HG02571 (cell line): ENCODE results near the gene HSD17B4.
"Not testable (repeated sequence)": the region's sequence is repeated elsewhere in the genome, so short reads cannot be mapped to it uniquely, and the experiment has no call there.

ENCODE experiments used
- ATAC-seq: cut with Tn5 transposase; IDR thresholded peaks from one replicate; pipeline ENCODE4 v1.9.1; 2021; ENCODE audit warnings: mild to moderate bottlenecking, moderate library complexity; ENCODE audit not compliant: unreplicated experiment

HSD17B4 gene, protein sequence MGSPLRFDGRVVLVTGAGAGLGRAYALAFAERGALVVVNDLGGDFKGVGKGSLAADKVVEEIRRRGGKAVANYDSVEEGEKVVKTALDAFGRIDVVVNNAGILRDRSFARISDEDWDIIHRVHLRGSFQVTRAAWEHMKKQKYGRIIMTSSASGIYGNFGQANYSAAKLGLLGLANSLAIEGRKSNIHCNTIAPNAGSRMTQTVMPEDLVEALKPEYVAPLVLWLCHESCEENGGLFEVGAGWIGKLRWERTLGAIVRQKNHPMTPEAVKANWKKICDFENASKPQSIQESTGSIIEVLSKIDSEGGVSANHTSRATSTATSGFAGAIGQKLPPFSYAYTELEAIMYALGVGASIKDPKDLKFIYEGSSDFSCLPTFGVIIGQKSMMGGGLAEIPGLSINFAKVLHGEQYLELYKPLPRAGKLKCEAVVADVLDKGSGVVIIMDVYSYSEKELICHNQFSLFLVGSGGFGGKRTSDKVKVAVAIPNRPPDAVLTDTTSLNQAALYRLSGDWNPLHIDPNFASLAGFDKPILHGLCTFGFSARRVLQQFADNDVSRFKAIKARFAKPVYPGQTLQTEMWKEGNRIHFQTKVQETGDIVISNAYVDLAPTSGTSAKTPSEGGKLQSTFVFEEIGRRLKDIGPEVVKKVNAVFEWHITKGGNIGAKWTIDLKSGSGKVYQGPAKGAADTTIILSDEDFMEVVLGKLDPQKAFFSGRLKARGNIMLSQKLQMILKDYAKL

DNA sequence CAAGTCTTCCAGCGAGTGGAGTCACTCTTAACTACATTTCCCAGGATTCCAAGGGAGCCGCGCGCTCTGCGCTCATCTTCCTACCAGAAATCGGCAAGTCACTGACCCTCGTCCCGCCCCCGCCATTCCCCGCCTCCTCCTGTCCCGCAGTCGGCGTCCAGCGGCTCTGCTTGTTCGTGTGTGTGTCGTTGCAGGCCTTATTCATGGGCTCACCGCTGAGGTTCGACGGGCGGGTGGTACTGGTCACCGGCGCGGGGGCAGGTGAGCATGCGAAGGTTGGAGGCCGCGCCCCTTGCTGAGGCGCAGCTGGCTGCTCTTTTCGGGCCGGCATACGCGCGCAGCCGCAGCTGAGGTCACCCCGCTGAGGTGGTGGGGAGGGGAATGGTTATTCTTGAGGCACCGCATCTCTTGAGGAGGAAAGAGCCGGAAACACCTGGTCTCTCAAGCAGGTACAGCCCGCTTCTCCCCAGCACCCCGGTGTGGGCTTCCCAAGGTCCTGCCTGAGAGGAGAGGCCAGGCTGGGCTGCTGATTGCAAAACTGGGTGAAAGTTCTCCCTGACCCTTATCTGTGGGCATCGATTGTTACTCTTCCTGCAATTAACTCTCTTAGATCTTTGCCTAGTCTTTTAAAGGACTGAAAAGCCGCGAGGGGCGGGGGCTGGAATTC, at the start of gene HSD17B4:
Gene HSD17B4, plus strand, starts transcription at position 125 of the 667 bp plus-strand sequence. Its CDS starts 79 bp downstream, at position 204.
- ATAC-seq: peak; percentile 97

DNA sequence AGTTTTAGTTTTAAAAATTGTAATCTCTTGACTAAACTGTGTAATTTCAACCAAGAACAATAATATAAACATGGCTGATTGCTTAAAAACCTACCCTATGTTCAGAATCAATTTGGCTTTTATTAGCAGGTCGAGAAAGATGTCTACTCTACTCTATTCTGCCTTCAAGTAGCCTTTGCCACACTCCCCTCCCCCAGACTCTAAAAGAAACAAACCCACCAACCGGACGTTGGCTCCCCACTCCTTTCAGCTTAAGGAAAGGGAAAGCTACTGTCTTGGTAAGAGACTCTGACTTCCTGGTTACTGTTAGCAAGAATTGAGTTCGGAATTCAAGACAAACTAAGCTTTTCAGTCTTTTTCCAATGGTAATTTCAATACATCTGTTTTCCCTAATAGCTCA, 49.7 kb upstream of the HSD17B4 start:
- ATAC-seq: no peak

DNA sequence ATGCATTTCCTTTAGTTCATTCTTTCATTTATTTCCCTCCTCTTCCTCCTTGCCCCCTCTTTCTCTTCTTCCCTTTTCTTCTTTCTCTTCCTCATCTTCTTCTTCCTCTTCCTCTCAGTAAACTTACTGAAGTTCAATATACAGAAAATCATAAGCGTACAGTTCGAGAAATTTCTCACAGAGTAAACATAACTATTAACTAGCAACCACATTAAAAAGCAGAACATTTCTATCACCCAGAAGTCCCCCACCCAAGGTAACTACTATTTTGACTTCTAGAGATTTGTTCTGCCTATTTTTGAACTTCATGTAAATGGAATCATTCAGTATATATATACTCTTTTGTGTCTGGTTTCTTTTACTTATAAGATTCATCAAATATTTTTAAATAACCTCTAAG, 48.3 kb upstream of the HSD17B4 start:
- no peak for ATAC-seq

DNA sequence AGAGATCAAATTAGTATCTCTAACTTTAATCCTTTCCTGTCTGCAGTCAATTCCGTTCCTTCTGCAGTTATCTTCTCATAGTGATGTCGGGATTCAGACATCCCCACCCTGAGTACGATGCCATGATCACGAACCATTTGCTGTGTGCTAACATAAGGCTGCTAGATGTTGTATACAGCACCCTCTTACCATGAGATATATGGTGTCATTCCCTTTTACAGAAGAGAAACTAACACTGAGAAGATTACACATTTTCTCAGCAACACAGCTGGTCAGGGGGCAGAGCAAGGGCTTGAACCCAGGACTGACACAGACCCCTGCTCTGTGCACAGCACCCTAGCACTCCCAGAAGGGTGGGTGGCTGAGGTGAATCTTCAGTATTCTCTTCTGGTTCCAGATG, 46.9 kb upstream of the HSD17B4 start:
- ATAC-seq: peak; percentile 42

DNA sequence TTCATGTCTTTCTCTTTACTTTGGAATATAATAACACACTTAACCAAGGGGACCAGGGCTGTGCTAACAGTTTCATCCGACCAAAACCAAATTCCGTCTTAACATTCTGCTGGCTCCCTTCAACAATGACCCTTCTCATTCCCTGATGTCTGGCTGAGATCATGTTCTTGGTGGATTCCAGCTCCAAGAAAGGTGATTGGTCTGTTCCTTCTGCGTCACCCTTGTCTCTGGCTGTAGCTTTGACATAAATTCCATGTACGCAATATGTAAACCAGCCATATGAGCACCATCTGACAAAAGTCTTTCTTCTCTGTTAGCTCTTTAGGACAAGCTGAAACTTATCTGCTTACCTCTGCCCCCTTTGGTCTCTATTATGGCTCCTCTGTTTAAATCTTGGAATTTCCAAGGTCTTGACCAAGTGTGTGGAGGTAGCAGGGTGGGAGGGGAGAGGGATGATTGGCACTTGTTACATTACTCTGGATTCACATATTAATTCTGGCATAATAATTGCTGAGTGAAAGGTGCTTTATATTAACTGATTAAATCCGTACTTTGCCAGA, 45.7 kb upstream of the HSD17B4 start:
- ATAC-seq: no peak

DNA sequence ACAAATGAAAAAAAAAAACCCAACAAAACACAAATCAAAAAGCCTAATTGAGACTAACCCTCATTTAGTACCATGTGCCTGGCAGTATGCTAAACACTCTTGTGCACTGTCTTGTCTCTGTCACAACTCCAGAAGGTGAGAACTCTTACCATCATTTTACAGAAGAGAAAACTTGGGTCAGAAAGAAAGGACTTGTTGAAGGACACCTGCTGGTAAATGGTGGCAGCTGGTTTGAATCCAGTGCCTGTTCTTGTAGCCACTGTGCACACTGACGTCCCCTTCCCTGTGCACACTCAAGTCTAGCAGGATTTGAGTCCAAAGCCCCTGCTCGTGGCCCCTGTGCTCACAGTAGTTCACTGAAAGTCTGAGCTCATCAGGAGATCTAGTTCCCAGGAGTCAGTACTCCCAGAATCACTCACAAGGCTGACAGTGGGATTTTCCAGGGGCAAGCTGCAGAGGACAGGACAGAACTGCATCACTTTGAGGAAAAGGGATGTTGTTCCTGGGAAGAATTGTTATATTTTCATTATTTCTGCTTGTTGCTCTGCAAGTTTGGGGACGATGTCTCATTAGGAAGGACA, 43.0 kb upstream of the HSD17B4 start:
- no peak for ATAC-seq

DNA sequence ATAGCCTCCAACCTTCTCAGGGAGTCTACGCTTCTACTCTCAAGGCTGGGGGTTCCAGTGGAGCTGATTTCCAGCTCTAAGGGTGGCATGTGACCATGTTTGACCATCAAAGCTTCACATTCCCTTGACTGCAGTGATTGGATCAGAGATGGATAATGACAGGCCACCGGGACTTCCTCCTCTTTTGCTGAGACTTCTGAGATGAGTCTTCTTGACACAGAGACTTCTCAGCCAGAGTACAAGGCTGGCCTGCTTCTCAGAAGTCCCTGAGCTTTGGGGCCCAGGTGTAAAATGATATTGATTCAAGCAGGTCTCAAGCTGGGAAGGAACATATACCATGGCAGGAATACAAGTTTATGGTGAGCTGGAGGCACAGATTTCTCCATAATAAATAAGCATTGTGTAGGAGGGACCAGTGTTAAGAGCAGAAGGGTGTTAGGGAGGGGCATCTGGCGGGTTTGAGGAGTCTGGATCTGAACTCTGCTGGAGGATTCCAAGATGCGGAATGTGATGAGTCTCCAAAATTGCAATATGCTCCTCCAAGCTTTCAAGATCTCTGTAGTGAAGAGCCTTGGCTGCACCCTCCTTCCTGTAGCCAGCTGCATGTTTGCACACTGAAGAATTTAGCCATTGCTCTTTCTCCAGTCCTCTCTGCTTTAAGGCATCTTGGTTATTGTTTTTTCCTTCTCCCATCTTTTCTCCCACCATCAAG, 41.7 kb upstream of the HSD17B4 start:
- no peak for ATAC-seq

DNA sequence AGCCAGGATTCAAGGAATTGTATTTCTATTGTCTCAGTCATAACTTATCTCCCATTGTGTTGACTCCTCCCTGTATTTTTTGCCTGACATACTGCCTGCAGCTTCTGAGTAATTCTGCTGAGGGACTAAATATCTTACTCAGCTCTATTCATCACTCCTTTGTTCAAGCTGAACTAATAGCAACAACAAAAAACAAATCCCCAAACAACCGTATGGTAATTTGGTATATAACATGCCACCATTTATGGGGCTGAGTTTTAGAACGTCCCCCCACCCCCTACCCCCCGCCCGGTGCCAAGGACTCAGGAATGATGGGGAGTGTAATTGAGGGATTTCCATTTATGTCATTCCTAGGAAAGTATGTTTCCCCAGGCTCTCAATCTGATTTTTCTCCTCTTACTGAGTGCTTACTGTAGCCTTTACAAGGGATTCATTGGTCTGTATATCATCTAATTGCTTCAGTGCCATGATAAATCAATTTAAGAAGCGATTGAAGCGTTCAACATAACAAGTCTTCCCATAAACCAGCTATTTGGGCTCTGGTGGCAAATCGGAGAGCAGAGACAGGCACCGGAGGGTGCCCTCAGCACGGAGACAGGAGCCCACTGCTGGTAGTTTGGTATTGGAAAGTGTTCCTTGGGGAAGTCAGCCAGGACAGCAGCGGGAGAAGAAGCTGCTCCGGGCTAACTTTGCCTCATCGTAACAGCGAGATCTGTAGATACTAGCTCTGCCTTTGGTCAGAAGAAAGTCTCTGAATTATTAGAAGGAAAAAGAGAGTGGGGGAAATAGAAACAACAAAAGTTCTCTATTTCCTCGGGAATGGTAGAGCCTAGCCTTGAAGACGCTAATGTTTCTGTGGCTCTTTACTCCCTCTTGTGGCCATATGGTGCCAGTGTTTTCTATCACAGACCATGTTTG, 40.7 kb upstream of the HSD17B4 start:
- ATAC-seq: no peak

DNA sequence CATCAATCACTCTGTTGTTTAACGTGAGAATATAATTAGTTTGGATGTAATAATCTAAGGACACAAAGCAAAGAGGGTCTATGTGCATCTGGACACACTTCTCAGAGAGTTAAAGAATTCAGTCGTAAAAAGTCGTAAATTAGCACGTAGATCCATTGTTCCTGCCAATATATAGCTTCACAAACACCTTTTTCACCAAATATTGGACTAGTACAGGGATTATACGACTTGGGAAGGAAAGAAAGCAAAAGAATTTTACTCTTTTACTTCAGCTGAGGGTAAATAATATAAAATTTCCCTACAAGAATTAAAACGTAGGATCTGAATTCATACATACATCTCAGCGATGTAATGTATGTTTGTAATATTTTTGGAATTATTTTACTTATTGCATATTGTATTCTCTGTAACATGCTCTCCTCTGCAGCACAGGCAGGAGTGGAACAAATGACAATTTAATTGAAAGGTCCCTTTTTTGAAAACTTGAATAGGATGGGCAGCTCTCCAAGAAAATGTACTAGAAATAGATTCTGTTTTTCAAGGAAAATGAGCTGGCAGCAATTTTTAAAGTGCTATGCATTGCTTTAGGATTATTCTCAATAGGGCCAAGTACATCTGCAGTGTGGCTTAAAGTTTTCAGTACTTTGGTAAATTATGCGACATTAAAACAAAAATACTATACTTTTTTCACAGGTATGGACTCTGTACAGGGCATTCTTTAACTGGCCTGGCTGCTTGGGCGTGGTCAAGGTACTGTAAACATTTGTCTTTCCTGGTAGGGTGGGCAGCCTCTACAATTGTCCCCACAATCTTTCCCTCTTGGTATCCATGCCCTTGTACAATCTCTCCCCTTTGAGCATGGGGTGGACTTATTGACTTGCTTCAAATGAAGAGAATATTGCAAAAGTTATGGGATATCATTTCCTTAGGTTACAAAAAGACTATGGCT, 39.7 kb upstream of the HSD17B4 start:
- ATAC-seq: no peak

DNA sequence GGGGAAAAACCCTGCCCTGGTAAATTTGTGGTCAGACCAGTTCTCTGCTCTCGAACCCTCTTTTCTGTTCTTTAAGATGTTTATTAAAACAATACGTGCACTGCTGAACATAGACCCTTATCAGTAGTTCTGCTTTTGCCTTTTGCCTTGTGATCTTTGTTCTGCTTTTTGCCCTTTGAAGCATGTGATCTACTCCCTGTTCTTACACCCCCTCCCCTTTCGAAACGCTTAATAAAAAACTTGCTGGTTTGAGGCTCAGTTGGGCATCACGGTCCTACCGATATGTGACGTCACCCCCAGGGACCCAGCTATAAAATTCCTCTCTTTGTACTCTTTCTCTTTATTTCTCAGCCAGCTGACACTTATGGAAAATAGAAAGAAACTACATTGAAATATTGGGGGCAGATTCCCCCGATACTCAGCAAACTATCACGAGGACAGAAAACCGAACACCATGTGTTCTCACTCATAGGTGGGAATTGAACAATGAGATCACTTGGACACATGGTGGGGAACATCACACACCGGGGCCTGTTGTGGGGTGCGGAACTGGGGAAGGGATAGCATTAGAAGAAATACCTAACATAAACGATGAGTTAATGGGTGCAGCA, 38.1 kb upstream of the HSD17B4 start:
- ATAC-seq: not testable (repeated sequence)

DNA sequence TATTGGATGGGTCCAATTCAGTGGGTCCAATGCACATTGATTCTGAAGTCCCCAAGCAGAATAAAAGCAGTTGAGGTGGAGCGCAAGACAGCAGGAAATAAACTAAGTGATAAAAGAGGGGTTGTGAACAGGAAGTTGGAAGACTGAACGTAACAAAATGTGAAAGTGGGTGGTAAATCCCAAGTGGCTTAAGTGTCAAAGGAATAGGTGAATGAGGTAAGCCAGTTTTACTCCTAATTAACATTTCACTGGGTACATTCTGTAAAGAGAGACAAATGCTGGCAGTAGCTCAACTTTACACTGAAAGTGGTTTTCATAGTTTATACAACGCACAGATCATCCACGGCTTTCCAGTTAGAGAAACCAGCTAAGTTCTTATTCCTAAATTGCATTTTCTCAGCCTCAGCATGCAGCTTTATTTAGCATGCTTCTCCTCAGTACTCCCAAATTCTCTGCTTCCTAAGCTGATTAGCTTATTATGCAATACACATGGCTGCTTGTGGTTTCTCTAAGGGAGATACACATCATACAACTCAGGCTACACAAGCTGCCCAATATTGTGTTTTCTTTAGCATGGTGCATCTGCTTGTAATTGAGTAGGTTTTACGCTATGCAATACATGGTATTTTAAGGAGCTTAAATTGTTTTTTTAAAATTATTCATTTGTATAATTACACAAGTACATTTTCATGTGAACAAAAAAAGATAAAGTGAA, 34.2 kb upstream of the HSD17B4 start:
- ATAC-seq: no peak

DNA sequence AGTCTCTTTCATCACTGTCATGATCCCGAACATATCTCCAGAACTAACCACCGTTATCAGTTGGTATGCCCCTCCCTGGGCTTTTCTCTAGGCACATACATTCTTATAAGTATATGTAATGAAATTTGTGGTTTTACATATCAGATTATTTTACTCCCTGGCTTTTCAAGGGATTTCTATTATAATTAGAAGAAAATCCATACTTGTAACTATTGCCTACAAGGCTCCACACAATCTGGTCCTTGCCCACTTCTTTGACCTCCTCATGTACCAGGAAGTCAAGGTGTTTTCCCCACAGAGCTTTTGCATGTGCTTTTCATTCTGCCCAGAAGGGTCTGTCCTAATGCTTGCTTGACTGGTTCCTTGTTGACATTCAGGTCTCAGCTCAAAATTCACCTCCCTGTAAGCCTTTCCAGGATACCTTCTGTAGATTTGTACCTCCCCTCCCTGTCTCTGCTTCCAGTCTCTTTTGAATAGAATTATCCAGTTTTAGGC, 33.6 kb upstream of the HSD17B4 start:
- ATAC-seq: peak; percentile 50

DNA sequence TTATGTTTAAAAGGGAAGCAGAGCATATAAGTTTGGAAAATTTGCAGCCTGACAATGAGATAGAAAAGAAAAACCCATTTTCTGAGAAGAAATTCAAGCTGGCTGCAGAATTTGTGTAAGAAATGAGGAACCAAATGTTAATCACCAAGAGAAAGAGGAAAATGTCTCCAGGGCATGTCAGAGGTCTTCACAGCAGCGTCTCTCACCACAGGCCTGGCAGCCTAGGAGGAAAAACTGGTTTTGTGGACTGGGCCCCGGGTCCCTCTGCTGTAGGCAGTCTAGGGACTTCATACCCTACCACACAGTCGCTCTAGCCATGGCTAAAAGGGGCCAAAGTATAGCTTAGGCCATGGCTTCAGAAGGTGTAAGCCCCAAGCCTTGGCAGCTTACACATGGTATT, 32.1 kb upstream of the HSD17B4 start:
- ATAC-seq: no peak

DNA sequence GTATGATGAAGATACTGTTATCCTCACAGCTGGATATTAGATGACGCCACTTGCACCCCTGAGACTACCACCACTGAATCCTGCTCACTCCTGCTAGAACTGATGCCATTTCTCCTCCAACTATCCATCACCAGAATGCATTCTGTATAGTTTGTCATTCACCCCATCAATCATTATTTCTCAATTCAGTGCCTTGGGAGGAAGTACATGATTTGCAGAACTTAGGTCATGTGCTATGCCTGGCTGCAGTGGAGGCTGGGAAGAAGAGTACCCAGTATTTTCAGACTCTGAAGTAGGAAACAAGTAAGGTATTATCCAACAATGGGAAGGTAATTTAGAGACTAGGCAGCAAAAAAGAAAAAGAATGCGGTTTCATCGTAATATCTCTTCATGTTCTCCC, 26.2 kb upstream of the HSD17B4 start:
- ATAC-seq: no peak

DNA sequence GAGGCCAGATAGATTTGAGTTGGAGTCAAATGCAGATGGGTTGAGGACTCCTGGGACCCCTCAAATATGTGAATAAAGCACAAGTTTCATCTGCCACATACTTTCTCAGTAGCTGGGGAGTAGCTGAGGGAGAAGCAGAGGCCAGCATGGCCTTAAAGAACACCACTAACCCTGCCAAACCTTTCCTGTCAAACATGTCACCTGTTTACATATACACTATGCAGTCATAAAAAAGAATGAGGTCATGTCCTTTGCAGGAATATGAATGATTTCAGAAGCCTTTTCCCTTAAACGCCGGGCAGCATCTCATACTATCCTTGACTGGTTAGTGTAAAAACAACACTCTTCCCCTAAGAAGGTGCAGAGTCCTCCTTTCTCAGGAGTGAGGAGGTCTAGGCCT, 25.2 kb upstream of the HSD17B4 start:
- no peak for ATAC-seq

DNA sequence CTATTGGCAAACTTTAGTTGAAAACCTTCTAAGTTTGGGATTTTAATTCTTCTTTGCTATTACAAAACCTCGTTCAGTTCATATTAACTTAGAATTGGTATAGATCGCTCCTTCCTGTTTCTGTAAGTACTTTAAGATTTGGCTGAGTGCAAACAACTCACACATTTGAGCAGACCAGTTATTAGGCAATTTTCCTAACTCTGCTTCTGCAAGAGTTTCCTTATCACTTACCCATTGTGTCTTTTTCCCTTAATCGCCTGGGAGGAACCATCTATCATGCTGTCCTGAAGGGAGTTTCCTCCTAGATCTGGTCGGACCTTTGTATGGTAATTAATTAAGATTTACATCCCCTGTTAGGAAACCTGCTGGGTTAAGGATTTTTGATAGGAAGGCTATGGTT, 24.7 kb upstream of the HSD17B4 start:
- ATAC-seq: not testable (repeated sequence)

DNA sequence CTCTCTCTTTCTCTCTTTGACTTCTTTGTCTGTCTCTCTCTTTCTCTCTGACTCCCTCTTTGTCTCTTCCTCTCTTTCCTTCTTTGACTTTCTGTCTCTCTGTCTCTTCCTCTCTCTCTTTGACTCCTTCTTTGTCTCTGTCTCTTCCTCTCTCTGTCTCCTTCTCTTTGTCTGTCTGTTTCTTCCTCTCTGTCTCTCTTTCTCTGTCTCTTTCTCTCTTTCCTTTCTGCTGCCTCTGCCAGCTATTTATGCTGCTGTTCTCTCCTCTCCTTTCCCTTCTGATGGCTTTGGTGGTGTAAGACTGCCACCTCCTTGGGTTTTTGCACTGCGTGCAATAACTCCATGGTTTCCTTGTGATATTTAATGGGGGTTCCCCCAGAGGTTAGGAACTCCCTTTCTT, 24.1 kb upstream of the HSD17B4 start:
- ATAC-seq: not testable (repeated sequence)
